GM18508 (cell line): ENCODE results near the gene MIB2.
"Not testable (repeated sequence)": the region's sequence is repeated elsewhere in the genome, so short reads cannot be mapped to it uniquely, and the experiment has no call there.

Source experiments
- ATAC-seq: cut with Tn5 transposase; IDR thresholded peaks from one replicate; pipeline ENCODE4 v1.9.1; 2021; ENCODE audit warnings: moderate number of reproducible peaks; ENCODE audit not compliant: insufficient read depth, unreplicated experiment

Gene MIB2

GRCh38 chr1:1640711-1641461 is 25.6 kb downstream of the MIB2 start:
- not testable (repeated sequence) for ATAC-seq

GRCh38 chr1:1646326-1646725 is 31.0 kb downstream of the MIB2 start:
- ATAC-seq = not testable (repeated sequence)

GRCh38 chr1:1647567-1648241 is 32.4 kb downstream of the MIB2 start:
- ATAC-seq = not testable (repeated sequence)

- ATAC-seq = not testable (repeated sequence)
Observed at GRCh38 chr1:1648265-1648664, 33.0 kb downstream of the MIB2 start.

DNA sequence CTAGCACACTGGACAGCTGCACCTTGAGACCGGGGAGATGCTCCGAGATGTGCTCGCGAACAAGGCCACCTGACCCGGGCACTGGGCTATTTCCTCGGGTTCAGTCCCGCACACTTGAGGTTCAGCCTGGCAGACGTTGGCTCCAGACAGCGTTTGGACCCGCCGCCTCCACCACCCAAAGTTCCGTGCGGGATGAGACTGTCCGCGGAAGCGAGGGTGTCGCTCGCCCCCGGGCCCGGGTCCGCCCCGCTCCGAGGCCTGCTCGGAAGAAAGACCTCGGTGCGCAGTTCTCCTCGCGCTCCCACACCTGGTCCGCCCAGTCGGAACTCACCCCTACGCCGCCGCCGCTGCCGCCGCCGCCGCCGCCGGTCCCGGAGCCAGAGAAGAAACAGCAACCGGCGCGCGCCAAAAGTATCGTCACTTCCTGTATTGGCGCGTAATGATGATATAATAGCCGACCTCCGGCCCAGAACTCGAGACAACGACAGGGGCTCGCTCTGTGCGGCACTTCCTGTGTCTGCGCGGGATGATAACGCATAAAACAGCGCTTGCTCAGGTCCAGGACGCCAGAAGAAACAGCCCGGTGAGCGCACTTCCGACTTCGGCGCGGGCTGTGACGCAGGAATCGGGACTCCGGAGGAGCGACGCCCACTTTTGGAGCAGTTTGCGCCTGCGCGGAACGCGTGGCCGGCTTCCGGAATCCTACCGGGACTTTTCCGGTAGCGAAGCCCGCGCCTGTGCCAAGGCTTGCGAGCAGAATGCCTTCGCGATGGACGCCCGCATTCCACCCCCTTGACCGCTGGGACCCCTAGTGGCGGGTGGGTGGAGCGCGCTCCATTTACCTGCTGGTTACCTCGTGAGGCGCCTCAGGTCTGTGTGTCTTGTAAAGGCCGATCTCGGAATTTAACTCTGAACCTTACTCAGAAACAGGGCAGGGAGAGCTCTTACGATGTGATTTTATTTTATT is 43.6 kb downstream of the MIB2 start, which contains the start of gene CDK11B:
TSS of gene CDK11B (minus strand) at position 422 of the 967 bp plus-strand sequence. CDS start 1,519 bp downstream, outside the sequence.
- peak; percentile 64 for ATAC-seq

DNA sequence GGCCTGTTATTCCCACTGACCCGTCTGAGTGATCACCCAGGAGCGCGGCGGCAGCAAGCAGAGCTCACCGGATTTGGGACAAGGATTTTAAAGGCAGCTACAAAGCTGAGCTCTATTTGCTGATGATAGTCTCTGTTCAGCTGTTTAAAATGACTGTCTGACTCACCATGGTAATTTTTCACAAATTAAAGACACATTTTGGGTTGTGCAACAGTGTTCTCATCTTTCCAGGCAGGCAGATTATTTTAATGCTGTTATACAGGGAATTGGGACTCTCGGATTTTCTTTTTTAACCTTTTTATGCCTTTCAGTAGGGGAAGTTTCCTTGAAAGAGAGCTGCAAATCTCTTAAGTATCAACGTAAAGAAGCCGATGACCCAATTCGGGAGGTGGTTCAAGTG is 47.1 kb downstream of the MIB2 start:
- ATAC-seq = not testable (repeated sequence)

- not testable (repeated sequence) for ATAC-seq
Observed at GRCh38 chr1:1662830-1663560, 47.7 kb downstream of the MIB2 start.

- ATAC-seq = not testable (repeated sequence)
Observed at GRCh38 chr1:1664318-1664717, 49.0 kb downstream of the MIB2 start.

- no peak for ATAC-seq
Observed at GRCh38 chr1:1664941-1665814, 49.9 kb downstream of the MIB2 start.

DNA sequence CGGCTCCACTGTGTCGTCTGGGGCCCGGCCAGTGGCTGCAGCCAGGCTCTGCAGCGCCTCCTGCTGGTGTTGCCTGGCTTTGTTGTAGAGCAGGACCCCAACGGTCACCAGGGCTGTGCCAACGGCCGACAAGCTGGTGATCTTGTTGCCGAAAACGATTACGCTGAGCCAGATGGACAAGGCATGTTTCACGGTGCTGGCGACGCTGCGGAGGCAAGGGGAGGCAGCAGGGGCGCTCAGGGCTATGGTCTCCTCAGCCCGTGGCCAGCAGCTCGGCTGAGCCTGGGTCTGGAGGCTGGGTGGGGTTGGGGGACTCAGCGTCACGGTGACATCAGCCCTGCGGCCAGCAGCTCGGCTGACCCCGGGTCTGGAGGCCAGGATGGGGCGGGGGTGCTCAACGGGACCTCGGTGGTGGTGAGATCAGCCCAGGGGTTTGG is 50.5 kb downstream of the MIB2 start:
- no peak for ATAC-seq

GRCh38 chr1:1666526-1666925 is 51.2 kb downstream of the MIB2 start:
- ATAC-seq = no peak

DNA sequence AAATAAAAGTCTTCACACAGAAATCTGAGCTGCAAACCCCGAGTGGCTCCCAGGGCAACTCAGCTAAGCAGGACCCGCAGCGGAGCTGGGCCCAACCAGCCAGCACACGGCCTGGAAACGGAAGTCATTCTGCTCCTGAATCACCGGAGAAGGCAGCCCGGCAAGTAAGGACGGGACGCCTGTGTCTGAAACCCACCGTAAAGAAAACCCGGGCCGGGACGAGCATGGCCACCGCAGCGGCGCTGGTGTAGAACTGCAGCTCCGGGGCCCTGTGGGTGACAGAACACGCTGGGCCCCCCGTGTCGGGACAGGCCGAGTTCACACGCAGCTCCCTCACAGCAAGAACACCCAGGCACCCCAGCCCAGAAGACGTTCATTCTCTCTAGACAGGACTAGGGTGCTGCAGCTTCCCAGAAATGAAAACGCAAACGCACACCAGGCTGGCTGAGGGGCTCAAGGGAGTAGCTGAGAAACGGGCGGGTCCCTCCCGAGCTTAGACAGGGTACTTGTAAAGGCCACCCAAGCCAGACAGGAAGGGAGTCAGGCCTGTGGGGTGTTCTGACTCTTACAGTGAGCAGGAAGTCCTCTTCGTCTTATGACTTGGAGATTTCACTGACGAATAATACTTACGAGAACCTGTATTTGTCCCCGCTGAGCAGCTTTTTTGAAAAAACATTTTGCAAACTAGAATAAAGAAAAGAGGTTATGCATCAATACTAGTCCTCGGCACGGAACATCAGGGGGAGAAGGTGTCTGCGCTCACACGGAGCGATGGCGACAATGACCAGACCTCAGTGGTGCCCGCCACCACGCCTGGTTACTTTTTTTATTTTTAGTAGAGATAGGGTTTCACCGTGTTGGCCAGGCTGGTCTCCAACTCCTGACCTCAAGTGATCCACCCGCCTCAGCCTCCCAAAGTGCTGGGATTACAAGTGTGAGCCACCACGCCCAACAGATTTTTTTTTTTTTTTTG is 54.5 kb downstream of the MIB2 start:
- ATAC-seq = no peak

GRCh38 chr1:1670866-1671265 is 55.6 kb downstream of the MIB2 start:
- ATAC-seq = no peak

GRCh38 chr1:1671365-1672119 is 56.2 kb downstream of the MIB2 start:
- no peak for ATAC-seq

- no peak for ATAC-seq
Observed at GRCh38 chr1:1672181-1672965, 57.1 kb downstream of the MIB2 start.

GRCh38 chr1:1674806-1675205 is 59.5 kb downstream of the MIB2 start:
- not testable (repeated sequence) for ATAC-seq
